KMS-11 (cell line): Measurements from ENCODE around the gene NOTO.

Source experiments
- H2AFZ ChIP-seq: fragments of 200-600 bp; sonication (generic); 2 replicates; pipeline ENCODE4 v1.6.1; 2016; ENCODE audit warnings: antibody characterized with exemption, mixed run types, low read depth
- H3K27ac ChIP-seq: fragments of 200-600 bp; sonication (generic); 2 replicates; pipeline ENCODE4 v1.6.1; 2016; ENCODE audit warnings: mild to moderate bottlenecking, mixed run types
- H3K27me3 ChIP-seq: fragments of 200-600 bp; sonication (generic); 2 replicates; pipeline ENCODE4 v1.6.1; 2017; ENCODE audit warnings: mild to moderate bottlenecking, low read depth, mixed run types, moderate library complexity; ENCODE audit not compliant: insufficient read depth
- H3K36me3 ChIP-seq: fragments of 200-600 bp; sonication (generic); 2 replicates; pipeline ENCODE4 v1.6.1; 2017; ENCODE audit warnings: mild to moderate bottlenecking, mixed run types; ENCODE audit not compliant: insufficient read depth
- H3K4me1 ChIP-seq: fragments of 200-600 bp; sonication (generic); 2 replicates; pipeline ENCODE4 v1.6.1; 2016; ENCODE audit warnings: mild to moderate bottlenecking, low read depth, mixed run types; ENCODE audit not compliant: poor library complexity, severe bottlenecking
- H3K4me2 ChIP-seq: fragments of 200-600 bp; sonication (generic); 2 replicates; pipeline ENCODE4 v1.7.0; 2016; ENCODE audit warnings: mild to moderate bottlenecking, mixed run types
- H3K4me3 ChIP-seq: fragments of 200-600 bp; sonication (generic); IDR thresholded peaks from 2 replicates; pipeline ENCODE4 v1.6.1; 2017; ENCODE audit warnings: low read depth, low read length, mixed read lengths; ENCODE audit not compliant: insufficient read depth
- H3K79me2 ChIP-seq: fragments of 200-600 bp; sonication (generic); 2 replicates; pipeline ENCODE4 v1.6.1; 2016; ENCODE audit warnings: low read depth, mixed run types; ENCODE audit not compliant: insufficient read depth
- H3K9ac ChIP-seq: fragments of 200-600 bp; sonication (generic); 2 replicates; pipeline ENCODE4 v1.6.1; 2016; ENCODE audit warnings: mild to moderate bottlenecking, mixed run types
- H4K20me1 ChIP-seq: fragments of 200-600 bp; sonication (generic); 2 replicates; pipeline ENCODE4 v1.6.1; 2016; ENCODE audit warnings: mild to moderate bottlenecking, mixed run types; ENCODE audit not compliant: insufficient read depth
- TF ChIP-seq, protein P1 (sequence below): fragments of 200-600 bp; sonication (generic); conservative IDR thresholded peaks from 2 replicates; pipeline ENCODE4 v1.6.1; 2017; ENCODE audit warnings: low read depth, mild to moderate bottlenecking, antibody characterized with exemption, low read length, moderate library complexity, mixed read lengths

NOTO gene

DNA sequence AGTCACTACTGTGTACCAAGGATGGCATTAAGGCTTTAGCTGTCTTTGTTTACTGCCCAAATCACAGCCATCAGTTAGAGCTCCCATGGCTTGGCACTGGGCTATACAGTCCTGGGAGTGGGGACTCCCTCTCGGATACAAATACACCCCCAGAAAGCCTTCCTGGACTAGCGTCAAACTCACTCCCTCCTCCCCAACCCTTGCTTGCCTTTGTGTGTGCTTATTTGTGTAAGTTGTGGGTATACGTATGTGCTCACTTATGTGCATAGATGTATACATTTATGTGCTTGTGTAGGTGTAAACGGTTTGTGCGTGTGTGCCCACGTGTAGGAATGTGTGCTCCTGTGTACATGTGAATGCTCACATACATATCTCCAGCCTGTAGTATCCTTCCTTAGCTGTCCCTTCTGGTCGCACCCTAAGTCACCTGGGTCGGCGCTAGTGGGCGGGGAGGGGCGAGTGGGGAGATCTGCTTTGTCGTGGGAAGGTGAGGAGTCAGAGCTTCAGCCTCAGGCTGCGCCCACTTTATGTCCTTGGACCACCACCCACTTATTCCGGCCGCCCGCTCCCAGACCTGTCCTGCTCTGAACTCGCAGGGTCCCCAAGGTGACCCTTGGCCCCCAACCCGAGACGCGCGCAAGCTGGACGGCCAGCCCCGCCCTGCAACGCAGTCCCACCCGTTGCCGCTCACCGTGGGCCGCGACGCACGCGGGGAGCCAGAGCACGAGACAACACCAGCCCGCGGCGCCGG is 30.2 kb downstream of the NOTO start:
- peak overlapping the region; percentile 82 for H2AFZ ChIP-seq

DNA sequence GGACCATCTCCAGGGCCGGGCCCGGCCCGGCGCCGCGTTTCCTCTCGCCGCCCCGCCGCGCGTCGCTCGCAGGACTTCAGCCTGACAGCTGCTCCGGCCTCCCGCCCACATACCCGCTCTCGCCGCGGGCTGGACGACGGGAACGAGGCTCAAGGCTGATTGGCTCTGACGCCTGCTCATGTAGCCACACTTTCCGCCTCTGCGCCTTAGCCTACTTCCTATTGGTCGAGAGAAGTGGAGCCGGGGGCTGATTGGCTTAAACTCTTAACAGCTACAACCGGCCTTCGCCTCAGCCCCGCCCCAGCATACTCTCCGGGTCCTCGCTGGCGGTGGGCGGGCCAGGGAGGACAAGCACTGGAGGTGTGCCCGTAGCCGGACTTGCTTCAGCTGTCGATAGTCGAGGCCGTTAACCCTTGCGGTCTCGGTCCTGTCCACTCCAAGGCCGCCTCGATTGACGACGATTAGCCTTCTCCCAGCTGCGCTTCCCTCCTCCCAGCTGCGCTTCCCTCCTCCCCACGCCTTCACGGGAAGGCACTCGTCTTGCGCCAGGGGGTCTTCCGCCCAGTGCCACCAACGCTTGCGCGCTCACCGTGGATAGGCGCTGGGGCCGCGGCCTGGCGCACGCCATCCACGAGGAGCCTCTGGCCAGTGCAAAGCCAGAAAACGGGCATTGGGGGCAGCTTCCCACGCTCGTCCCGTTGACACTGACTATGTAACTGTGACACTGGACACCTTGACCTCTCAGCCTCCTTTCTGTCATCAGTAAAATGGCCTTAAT is 31.0 kb downstream of the NOTO start, which contains the start of gene PRADC1:
Gene PRADC1 (minus strand): TSS at position 86 of the 778 bp plus-strand sequence. CDS start 79 bp downstream, at position 7.
- Histone ChIP-seq H3K4me2 (peak within 1 kb of the TSS; percentile 91), H3K9ac (peak within 1 kb of the TSS; percentile 96), H3K4me1 (peaks cover 27% of the 10 kb centered on the region), H4K20me1 (peaks cover 31% of the 10 kb centered on the region), H3K79me2 (peaks cover 44% of the 10 kb centered on the region), H3K4me3 (peak within 1 kb of the TSS; percentile 84), H2AFZ (peak within 1 kb of the TSS; percentile 82), H3K27me3 (no peaks in the 10 kb centered on the region), H3K36me3 (no peaks in the 10 kb centered on the region), H3K27ac (peak within 1 kb of the TSS; percentile 83; the same call in 1 of the 2 replicates)
- TF ChIP-seq, protein P1, sequence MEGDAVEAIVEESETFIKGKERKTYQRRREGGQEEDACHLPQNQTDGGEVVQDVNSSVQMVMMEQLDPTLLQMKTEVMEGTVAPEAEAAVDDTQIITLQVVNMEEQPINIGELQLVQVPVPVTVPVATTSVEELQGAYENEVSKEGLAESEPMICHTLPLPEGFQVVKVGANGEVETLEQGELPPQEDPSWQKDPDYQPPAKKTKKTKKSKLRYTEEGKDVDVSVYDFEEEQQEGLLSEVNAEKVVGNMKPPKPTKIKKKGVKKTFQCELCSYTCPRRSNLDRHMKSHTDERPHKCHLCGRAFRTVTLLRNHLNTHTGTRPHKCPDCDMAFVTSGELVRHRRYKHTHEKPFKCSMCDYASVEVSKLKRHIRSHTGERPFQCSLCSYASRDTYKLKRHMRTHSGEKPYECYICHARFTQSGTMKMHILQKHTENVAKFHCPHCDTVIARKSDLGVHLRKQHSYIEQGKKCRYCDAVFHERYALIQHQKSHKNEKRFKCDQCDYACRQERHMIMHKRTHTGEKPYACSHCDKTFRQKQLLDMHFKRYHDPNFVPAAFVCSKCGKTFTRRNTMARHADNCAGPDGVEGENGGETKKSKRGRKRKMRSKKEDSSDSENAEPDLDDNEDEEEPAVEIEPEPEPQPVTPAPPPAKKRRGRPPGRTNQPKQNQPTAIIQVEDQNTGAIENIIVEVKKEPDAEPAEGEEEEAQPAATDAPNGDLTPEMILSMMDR = no peak

More for the DNA sequence above, 30.2 kb downstream of the NOTO start:
- H3K27ac ChIP-seq = peak overlapping the region; percentile 8; the same call in 1 of the 2 replicates
- peak overlapping the region; percentile 50 for H3K4me2 ChIP-seq
- H3K9ac ChIP-seq = peak overlapping the region; percentile 96; the same call in 1 of the 2 replicates
- H3K36me3 ChIP-seq = no peaks in the 10 kb centered on the region
- H3K4me3 ChIP-seq = no peak overlapping the region
- TF ChIP-seq, protein P1 = no peak
- H3K27me3 ChIP-seq = no peaks in the 10 kb centered on the region
- H3K79me2 ChIP-seq = peaks cover 36% of the 10 kb centered on the region
- peaks cover 27% of the 10 kb centered on the region for H4K20me1 ChIP-seq
- H3K4me1 ChIP-seq = peaks cover 24% of the 10 kb centered on the region

DNA sequence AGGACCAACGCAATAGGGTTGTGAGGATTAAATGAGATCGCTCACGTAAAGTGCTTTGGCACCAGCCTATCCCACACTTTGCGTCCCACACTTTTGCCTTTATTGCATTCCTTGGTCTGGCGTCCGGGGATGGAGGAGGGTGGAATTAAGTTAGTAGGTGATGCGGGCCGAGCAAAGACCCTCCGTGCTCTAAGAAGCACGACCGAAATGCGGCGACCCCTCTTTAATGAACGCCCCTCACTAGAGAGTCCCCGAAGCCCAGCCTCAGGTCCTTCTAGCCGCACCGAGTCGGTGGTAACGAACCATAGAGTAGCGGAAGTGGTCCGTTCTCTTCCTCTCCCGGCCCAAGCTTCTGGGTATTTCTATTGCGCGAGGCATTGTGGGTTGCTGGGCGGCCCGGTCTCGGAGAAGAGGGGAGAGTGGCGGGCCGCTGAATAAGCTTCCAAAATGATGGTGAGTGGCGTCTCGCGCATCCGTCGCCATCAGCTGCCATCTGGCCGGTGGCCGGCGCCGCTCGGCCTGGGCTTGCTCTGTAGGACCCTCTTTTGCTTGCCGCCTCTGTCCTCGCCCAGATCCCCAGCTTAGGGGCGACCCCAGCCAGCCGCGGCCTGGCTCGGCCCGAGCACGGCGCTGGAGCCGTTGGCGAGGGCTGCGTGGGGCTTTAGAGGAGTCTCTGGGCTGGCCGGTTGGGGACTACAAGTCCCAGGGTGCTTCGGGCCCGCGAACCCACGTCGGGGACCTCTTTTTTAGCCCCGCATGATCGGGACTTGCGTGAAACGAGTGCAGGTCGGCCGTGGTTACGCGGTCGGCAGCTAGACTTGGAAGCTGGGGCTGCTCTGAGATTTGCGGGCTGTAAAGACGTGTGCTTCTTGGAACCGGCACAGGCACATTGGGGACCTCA is 31.8 kb downstream of the NOTO start, which contains the start of gene CCT7:
Gene CCT7 (plus strand): TSS at position 377 of the 901 bp plus-strand sequence. CDS start 71 bp downstream, at position 448.
- Histone ChIP-seq H3K36me3 (peaks cover 4% of the 10 kb centered on the region; the same call in 1 of the 2 replicates), H3K27ac (peak within 1 kb of the TSS; percentile 83), H3K27me3 (no peaks in the 10 kb centered on the region), H3K79me2 (peaks cover 52% of the 10 kb centered on the region), H3K9ac (peak within 1 kb of the TSS; percentile 96), H3K4me1 (peaks cover 33% of the 10 kb centered on the region), H4K20me1 (peaks cover 40% of the 10 kb centered on the region), H3K4me3 (peak within 1 kb of the TSS; percentile 84), H2AFZ (peak within 1 kb of the TSS; percentile 82), H3K4me2 (peak within 1 kb of the TSS; percentile 91)
- TF ChIP-seq, protein P1 = no peak
